ENCODE data around the gene ACTA1.

DNA sequence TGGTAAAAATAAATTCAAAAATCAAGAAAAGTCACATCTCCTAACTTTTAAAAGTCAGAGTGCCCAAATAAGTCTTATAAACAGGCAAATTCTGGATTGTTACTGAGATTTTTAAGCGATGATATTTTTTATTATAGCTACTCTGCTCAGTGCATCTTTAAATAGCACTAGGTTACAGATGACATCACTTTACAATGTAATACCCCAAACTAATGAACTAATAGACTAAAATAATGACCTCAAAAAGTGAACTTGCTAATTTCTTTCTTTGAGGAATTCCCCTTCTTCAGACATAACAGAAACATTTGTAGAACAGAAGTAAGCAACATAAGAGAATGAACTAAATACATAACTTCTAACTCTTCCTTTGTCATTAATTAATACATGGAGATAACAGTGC, 33.0 kb upstream of the ACTA1 start:
- TF ChIP-seq, protein P1, sequence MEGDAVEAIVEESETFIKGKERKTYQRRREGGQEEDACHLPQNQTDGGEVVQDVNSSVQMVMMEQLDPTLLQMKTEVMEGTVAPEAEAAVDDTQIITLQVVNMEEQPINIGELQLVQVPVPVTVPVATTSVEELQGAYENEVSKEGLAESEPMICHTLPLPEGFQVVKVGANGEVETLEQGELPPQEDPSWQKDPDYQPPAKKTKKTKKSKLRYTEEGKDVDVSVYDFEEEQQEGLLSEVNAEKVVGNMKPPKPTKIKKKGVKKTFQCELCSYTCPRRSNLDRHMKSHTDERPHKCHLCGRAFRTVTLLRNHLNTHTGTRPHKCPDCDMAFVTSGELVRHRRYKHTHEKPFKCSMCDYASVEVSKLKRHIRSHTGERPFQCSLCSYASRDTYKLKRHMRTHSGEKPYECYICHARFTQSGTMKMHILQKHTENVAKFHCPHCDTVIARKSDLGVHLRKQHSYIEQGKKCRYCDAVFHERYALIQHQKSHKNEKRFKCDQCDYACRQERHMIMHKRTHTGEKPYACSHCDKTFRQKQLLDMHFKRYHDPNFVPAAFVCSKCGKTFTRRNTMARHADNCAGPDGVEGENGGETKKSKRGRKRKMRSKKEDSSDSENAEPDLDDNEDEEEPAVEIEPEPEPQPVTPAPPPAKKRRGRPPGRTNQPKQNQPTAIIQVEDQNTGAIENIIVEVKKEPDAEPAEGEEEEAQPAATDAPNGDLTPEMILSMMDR (optimal IDR thresholded peaks at IDR 0.05 in 1 of 3, IDR thresholded peaks at IDR 0.05 in 1 of 3, conservative IDR thresholded peaks at IDR 0.05 in 1 of 3; ENCODE audit: extremely low read depth in 1 of 3, insufficient read depth in 2 of 3, low read length in 3 of 3) = no peak
- TF ChIP-seq EZH2 (IDR thresholded peaks at IDR 0.05; ENCODE audit: low read length) = no peak
